Measurements from ENCODE around the gene OBP2B. TPM values are rescaled to one million over a fixed set of nuclear protein-coding genes. Genes with fewer than 3 reads are reported as not detected.
"Not testable (repeated sequence)": the region's sequence is repeated elsewhere in the genome, so short reads cannot be mapped to it uniquely, and the experiment has no call there.

The OBP2B gene
- total RNA-seq (2021; ENCODE audit: unreplicated experiment) (not detected), Bru-seq, nascent RNA (not detected), BruChase-seq, experiment 1, labeled RNA remaining after a 2-hour chase (not detected), BruChase-seq, experiment 2, labeled RNA remaining after a 6-hour chase (not detected)
- not detected for polyA plus RNA-seq (2012; ENCODE audit: insufficient read length)
- long read RNA-seq: 0 reads

DNA sequence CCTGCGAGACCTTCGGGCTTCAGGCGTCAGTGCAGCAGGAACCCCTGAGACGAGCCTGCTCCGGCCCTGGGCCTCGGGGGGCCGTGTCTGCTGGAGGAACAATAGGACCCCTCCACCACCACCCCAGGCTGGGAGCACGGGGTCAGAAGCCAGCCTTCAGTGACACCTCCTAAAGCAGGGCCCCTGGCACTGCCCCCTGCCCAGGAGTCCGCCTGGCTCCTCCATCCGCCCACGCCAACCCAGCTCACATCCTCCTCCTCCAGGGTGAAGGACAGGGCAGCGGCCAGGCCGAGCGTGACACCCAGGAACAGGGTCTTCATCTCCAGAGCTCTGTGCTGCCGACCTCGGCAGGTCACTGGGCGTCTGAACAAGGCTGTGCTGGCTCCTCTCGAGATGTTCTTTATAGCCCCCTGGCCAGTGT, at the start of gene OBP2B:
Gene OBP2B (minus strand): TSS at position 371 of the 421 bp plus-strand sequence. CDS start 51 bp downstream, at position 320.
- H3K4me3 ChIP-seq (ENCODE audit: low read depth in 2 of 2, low read length in 2 of 2); H3K9me3 ChIP-seq (ENCODE audit: control insufficient read depth, insufficient read depth, low read depth, low read length); H3K36me3 ChIP-seq (ENCODE audit: control insufficient read depth, insufficient read depth, low read length); H3K27me3 ChIP-seq (ENCODE audit: control insufficient read depth, insufficient read depth, low read length); CTCF ChIA-PET; H3K4me1 ChIP-seq (ENCODE audit: control insufficient read depth, insufficient read depth, low read length); DNase-seq (ENCODE audit: low read depth, low spot score); H3K27ac ChIP-seq (ENCODE audit: low read length); intact Hi-C loops (cut with micrococcal nuclease; ENCODE audit: unreplicated experiment); ATAC-seq; POLR2A ChIA-PET; BruUV-seq (replicated peaks); in situ Hi-C loops (cut with HindIII; ENCODE audit: low pct_unique_long_range_greater_than_20kb, low sequenced_read_pairs): not testable (repeated sequence)

DNA sequence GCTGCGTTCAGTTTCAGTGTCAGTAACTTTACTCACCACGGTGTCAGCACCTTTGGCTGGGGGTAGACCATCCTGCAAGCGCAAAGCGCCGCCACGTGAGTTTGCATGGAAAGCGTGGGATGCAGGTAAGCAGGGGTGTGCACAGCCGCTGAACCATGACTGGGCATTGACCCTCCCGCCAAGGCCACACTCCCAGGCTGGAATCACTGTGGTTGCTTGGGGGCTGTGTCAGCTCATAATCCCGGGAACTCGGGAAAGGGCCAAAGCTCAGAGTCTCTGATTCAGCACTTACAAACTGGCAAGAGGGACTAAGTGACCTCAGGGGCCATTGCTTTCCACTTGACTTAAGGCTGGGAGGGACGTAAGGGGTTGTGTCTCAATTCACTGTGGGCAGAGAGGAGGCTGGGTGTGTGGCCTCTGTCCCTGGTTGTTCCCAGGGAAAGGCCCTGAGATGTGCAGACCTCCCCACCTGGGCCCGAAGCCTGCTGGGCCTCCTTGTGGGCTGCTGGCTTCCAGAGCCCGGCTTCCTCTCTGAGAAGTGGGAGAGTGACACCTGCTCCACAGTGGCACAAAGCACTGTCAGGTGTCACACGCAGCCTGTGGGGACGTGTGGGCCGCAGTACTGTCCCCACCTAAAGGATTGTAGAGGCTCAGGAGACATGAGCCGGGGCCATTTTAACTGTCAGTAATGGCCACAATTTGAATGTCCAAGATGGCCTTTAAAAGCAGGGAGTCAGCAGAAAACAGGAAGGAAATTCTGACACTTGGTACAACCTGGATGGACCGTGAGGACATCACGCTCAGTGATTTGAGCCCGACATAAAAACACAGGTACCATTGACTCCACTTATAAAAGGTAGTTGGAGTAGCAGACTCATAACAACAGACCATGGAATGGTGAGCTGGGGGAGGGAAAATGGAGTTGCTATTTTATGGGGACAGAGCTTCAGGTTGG, 49.3 kb upstream of the OBP2B start:
- no TSS peak for BruUV-seq (replicated peaks)
- no peaks in the 10 kb centered on the region for H3K4me1 ChIP-seq (ENCODE audit: control insufficient read depth, insufficient read depth, low read length)
- no peaks in the 10 kb centered on the region for H3K9me3 ChIP-seq (ENCODE audit: control insufficient read depth, insufficient read depth, low read depth, low read length)
- no peaks in the 10 kb centered on the region for H3K27me3 ChIP-seq (ENCODE audit: control insufficient read depth, insufficient read depth, low read length)
- in situ Hi-C loops (cut with HindIII; ENCODE audit: low pct_unique_long_range_greater_than_20kb, low sequenced_read_pairs): no loop called here
- ChIA-PET CTCF (interaction anchor here (0.7 kb wide), 2 partner anchors 20 to 69 kb away, joined by 3 read pairs; no protein-coding TSS in a partner anchor), POLR2A (no interaction called here)
- ATAC-seq: no peak
- TF ChIP-seq POLR2AphosphoS5 (IDR thresholded peaks at IDR 0.05; ENCODE audit: low read depth, low read length): no peak
- no peak for TF ChIP-seq CTCF (IDR thresholded peaks at IDR 0.05)
- TF ChIP-seq, protein P1, sequence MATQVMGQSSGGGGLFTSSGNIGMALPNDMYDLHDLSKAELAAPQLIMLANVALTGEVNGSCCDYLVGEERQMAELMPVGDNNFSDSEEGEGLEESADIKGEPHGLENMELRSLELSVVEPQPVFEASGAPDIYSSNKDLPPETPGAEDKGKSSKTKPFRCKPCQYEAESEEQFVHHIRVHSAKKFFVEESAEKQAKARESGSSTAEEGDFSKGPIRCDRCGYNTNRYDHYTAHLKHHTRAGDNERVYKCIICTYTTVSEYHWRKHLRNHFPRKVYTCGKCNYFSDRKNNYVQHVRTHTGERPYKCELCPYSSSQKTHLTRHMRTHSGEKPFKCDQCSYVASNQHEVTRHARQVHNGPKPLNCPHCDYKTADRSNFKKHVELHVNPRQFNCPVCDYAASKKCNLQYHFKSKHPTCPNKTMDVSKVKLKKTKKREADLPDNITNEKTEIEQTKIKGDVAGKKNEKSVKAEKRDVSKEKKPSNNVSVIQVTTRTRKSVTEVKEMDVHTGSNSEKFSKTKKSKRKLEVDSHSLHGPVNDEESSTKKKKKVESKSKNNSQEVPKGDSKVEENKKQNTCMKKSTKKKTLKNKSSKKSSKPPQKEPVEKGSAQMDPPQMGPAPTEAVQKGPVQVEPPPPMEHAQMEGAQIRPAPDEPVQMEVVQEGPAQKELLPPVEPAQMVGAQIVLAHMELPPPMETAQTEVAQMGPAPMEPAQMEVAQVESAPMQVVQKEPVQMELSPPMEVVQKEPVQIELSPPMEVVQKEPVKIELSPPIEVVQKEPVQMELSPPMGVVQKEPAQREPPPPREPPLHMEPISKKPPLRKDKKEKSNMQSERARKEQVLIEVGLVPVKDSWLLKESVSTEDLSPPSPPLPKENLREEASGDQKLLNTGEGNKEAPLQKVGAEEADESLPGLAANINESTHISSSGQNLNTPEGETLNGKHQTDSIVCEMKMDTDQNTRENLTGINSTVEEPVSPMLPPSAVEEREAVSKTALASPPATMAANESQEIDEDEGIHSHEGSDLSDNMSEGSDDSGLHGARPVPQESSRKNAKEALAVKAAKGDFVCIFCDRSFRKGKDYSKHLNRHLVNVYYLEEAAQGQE (IDR thresholded peaks at IDR 0.05; ENCODE audit: insufficient read depth in 1 of 2, low read depth in 2 of 2, low read length in 1 of 2): no peak
- TF ChIP-seq TCF7L2 (IDR thresholded peaks at IDR 0.05; ENCODE audit: low read depth, low read length): no peak
- TF ChIP-seq SIN3A (IDR thresholded peaks at IDR 0.05; ENCODE audit: borderline replicate concordance, insufficient read depth, low read depth, low read length): no peak
- intact Hi-C loops (cut with micrococcal nuclease; ENCODE audit: unreplicated experiment): no loop called here
- H3K27ac ChIP-seq (ENCODE audit: low read length): no peak overlapping the region
- no peak for DNase-seq (ENCODE audit: low read depth, low spot score)
- no peaks in the 10 kb centered on the region for H3K36me3 ChIP-seq (ENCODE audit: control insufficient read depth, insufficient read depth, low read length)
- no peak overlapping the region for H3K4me3 ChIP-seq (ENCODE audit: low read depth in 2 of 2, low read length in 2 of 2)

Data from Panc1 (cell line).